ENCODE results near the gene FMO2. TPM values are rescaled to one million over a fixed set of nuclear protein-coding genes. Genes with fewer than 3 reads are reported as not detected.
A peak's percentile ranks its signal among the peaks of the same experiment; 100 is the strongest.

FMO2 gene
- total and polyA plus RNA-seq, 2 experiments from 2014 or later = not detected

GRCh38 chr1:171155484-171155883 lies 29.6 kb upstream of the FMO2 start:
- H3K36me3 ChIP-seq = no peaks in the 10 kb centered on the region
- no peaks in the 10 kb centered on the region for H3K4me1 ChIP-seq (ENCODE audit: low read depth)
- no peak for DNase-seq (ENCODE audit: low read depth in 1 of 2, low spot score in 1 of 2)
- H3K9me3 ChIP-seq (ENCODE audit: low read depth) = no peaks in the 10 kb centered on the region
- no peaks in the 10 kb centered on the region for H3K27me3 ChIP-seq
- H3K27ac ChIP-seq = no peak overlapping the region
- no peak for TF ChIP-seq CTCF (IDR thresholded peaks at IDR 0.05; ENCODE audit: low read depth, low read length)
- no peak overlapping the region for H3K4me3 ChIP-seq

- peak in 1 of 2 donors; percentile 12 for DNase-seq (ENCODE audit: low read depth in 1 of 2, low spot score in 1 of 2)
- TF ChIP-seq CTCF (IDR thresholded peaks at IDR 0.05; ENCODE audit: low read depth, low read length) = no peak
- no peaks in the 10 kb centered on the region for H3K4me1 ChIP-seq (ENCODE audit: low read depth)
- H3K9me3 ChIP-seq (ENCODE audit: low read depth) = no peaks in the 10 kb centered on the region
- no peak overlapping the region for H3K27ac ChIP-seq
- no peaks in the 10 kb centered on the region for H3K36me3 ChIP-seq
- H3K4me3 ChIP-seq = no peak overlapping the region
- no peaks in the 10 kb centered on the region for H3K27me3 ChIP-seq
Measured at GRCh38 chr1:171158096-171158495, 27.0 kb upstream of the FMO2 start.

GRCh38 chr1:171158551-171158950 lies 26.5 kb upstream of the FMO2 start:
- H3K9me3 ChIP-seq (ENCODE audit: low read depth) = no peaks in the 10 kb centered on the region
- no peak overlapping the region for H3K27ac ChIP-seq

GRCh38 chr1:171159148-171159547 lies 26.0 kb upstream of the FMO2 start:
- no peak overlapping the region for H3K4me3 ChIP-seq
- no peak overlapping the region for H3K27ac ChIP-seq
- H3K36me3 ChIP-seq = no peaks in the 10 kb centered on the region
- no peak for TF ChIP-seq CTCF (IDR thresholded peaks at IDR 0.05; ENCODE audit: low read depth, low read length)
- no peaks in the 10 kb centered on the region for H3K27me3 ChIP-seq
- no peaks in the 10 kb centered on the region for H3K9me3 ChIP-seq (ENCODE audit: low read depth)
- no peak for DNase-seq (ENCODE audit: low read depth in 1 of 2, low spot score in 1 of 2)
- no peaks in the 10 kb centered on the region for H3K4me1 ChIP-seq (ENCODE audit: low read depth)

More at GRCh38 chr1:171158551-171158950, 26.5 kb upstream of the FMO2 start:
- no peak for TF ChIP-seq CTCF (IDR thresholded peaks at IDR 0.05; ENCODE audit: low read depth, low read length)
- Histone ChIP-seq H3K27me3 (no peaks in the 10 kb centered on the region), H3K4me1 (ENCODE audit: low read depth) (no peaks in the 10 kb centered on the region), H3K36me3 (no peaks in the 10 kb centered on the region), H3K4me3 (no peak overlapping the region)
- no peak for DNase-seq (ENCODE audit: low read depth in 1 of 2, low spot score in 1 of 2)

- no peaks in the 10 kb centered on the region for H3K27me3 ChIP-seq
- no peak for TF ChIP-seq CTCF (IDR thresholded peaks at IDR 0.05; ENCODE audit: low read depth, low read length)
- no peaks in the 10 kb centered on the region for H3K9me3 ChIP-seq (ENCODE audit: low read depth)
- no peak overlapping the region for H3K4me3 ChIP-seq
- peak; percentile 8 to 17 for DNase-seq (ENCODE audit: low read depth in 1 of 2, low spot score in 1 of 2)
- no peak overlapping the region for H3K27ac ChIP-seq
- no peaks in the 10 kb centered on the region for H3K36me3 ChIP-seq
- H3K4me1 ChIP-seq (ENCODE audit: low read depth) = no peaks in the 10 kb centered on the region
Measured at GRCh38 chr1:171160211-171160610, 24.9 kb upstream of the FMO2 start.
